Gastroesophageal sphincter (tissue), 4 donors: ENCODE results near the gene FGF7. TPM values are rescaled to one million over a fixed set of nuclear protein-coding genes. Genes with fewer than 3 reads are reported as not detected.
"Not testable (repeated sequence)": the region's sequence is repeated elsewhere in the genome, so short reads cannot be mapped to it uniquely, and the experiment has no call there.

ENCODE experiments used
- ATAC-seq: fragments of 150-250 bp; one replicate; pipeline ENCODE4 v1.9.1; 2016; ENCODE audit warnings: mild to moderate bottlenecking, moderate library complexity
- H3K27ac ChIP-seq, 4 donors: fragments of 200-600 bp; sonication (generic) in 3 of 4; 1 replicate in 3 of 4; 2 replicates in 1 of 4; pipeline ENCODE4 v1.5.1; 2016 to 2019
- H3K27me3 ChIP-seq: fragments of 200-600 bp; sonication (generic); one replicate; pipeline ENCODE4 v1.5.1; 2019
- H3K36me3 ChIP-seq, 2 donors: fragments of 200-600 bp; sonication (generic); one replicate each; pipeline ENCODE4 v1.5.1; 2019; ENCODE audit warnings: control low read depth in 1 of 2
- H3K4me1 ChIP-seq, 3 donors: fragments of 200-600 bp; sonication (generic); 1 replicate in 2 of 3; 2 replicates in 1 of 3; pipeline ENCODE4 v1.5.1; 2016 to 2019; ENCODE audit warnings: control low read depth in 2 of 3
- H3K4me3 ChIP-seq, 2 donors: fragments of 200-600 bp; sonication (generic); one replicate each; pipeline ENCODE4 v1.5.1; 2019; ENCODE audit warnings: mild to moderate bottlenecking in 1 of 2, moderate library complexity in 1 of 2
- H3K9me3 ChIP-seq, 3 donors: fragments of 200-600 bp; sonication (generic); one replicate each; pipeline ENCODE4 v1.5.1; 2017 to 2019; ENCODE audit warnings: control low read depth in 2 of 3
- EP300 ChIP-seq: sonication (generic); formaldehyde crosslinking; IDR thresholded peaks from one replicate; pipeline ENCODE4 v1.6.1; 2017; ENCODE audit warnings: antibody characterized with exemption, mild to moderate bottlenecking
- POLR2A ChIP-seq, 2 donors: fragments of 450-650 bp; IDR thresholded peaks; one replicate each; pipeline ENCODE4 v1.6.1; 2017; ENCODE audit warnings: antibody characterized with exemption in 2 of 2, mild to moderate bottlenecking in 2 of 2, moderate library complexity in 1 of 2
- POLR2AphosphoS5 ChIP-seq: sonication (generic); formaldehyde crosslinking; IDR thresholded peaks from one replicate; pipeline ENCODE4 v1.6.1; 2017; ENCODE audit warnings: antibody characterized with exemption
- WGBS, 2 donors: methylation state at CpG; one replicate each; pipeline ENCODE4 v1.1.5; 2018; ENCODE audit warnings: low coverage in 1 of 2; 5-methylcytosine and 5-hydroxymethylcytosine counted together
- total RNA-seq, 4 donors: library from RNA; depleted of rRNA; stranded (reverse); fragments of >200 nt; gene quantifications; one replicate each; pipeline ENCODE4 v1.1.0, GENCODE V29; 2016
- TF ChIP-seq, protein P1 (sequence below), 4 experiments: fragments of 200-600 bp in 2 of 4; fragments of 450-650 bp in 2 of 4; sonication (generic) in 1 of 4; IDR thresholded peaks; one replicate each; pipeline ENCODE4 v1.5.1; 2017 to 2019; ENCODE audit warnings: antibody characterized with exemption in 4 of 4, mild to moderate bottlenecking in 2 of 4, moderate library complexity in 2 of 4

FGF7 gene
- total RNA-seq, 4 donors from 2014 or later: 67.5 to 106 (median 83.1) TPM

DNA sequence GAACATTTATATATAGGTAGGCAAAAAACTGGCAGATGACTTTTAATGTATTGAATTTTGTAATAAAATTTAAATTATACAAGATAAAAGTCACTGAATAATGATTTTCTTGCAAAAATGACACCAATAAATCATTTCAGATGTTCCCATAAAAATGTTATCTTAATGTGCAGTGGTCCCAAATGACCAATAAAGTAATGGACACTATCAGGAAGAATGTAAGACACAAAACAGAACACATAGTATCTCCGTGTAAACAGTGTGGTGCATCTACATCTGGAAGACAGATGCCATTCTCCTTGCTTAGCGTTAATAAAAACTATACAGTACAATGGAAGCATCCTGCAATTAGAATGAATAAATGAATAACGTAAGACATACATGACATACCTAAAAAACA is 41.5 kb downstream of the FGF7 start:
- Histone ChIP-seq H3K4me1 (peaks cover 8 to 80% (median 16%) of the 10 kb centered on the region in 3 donors), H3K9me3 (no peaks in the 10 kb centered on the region), H3K4me3 (no peak overlapping the region), H3K36me3 (no peaks in the 10 kb centered on the region), H3K27ac (no peak overlapping the region), H3K27me3 (no peaks in the 10 kb centered on the region)
- TF ChIP-seq EP300: no peak
- TF ChIP-seq, protein P1, sequence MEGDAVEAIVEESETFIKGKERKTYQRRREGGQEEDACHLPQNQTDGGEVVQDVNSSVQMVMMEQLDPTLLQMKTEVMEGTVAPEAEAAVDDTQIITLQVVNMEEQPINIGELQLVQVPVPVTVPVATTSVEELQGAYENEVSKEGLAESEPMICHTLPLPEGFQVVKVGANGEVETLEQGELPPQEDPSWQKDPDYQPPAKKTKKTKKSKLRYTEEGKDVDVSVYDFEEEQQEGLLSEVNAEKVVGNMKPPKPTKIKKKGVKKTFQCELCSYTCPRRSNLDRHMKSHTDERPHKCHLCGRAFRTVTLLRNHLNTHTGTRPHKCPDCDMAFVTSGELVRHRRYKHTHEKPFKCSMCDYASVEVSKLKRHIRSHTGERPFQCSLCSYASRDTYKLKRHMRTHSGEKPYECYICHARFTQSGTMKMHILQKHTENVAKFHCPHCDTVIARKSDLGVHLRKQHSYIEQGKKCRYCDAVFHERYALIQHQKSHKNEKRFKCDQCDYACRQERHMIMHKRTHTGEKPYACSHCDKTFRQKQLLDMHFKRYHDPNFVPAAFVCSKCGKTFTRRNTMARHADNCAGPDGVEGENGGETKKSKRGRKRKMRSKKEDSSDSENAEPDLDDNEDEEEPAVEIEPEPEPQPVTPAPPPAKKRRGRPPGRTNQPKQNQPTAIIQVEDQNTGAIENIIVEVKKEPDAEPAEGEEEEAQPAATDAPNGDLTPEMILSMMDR (IDR thresholded peaks at IDR 0.05): no peak
- no peak for TF ChIP-seq POLR2AphosphoS5
- no peak for TF ChIP-seq POLR2A (IDR thresholded peaks at IDR 0.05)
- no peak for ATAC-seq
- WGBS, 2 donors: 72 to 86% methylated on average over 3 of the region's 3 CpGs

DNA sequence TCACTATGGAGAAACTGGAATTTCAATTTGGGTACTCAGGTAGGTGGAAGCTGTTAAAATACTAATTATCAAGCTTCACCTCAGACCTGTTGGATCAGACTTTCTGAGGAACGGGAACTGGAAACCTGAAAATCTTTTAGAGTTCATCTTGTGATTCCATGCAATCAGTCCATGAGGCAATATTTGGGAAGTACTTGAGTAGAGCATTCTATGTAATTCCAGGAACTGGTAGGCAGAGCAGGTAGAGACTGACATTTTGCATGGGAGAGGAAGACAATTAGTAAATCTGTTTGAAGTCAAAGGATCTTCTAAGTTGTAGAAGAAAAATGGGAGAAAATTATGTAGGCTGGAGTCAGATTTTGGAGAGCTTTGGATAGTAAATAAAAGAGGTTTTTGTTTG is 43.1 kb downstream of the FGF7 start:
- Histone ChIP-seq H3K27ac (peak overlapping the region in 3 of 4 donors; percentile 46 to 51 (median 47)), H3K36me3 (no peaks in the 10 kb centered on the region), H3K4me1 (peaks cover 0 to 72% (median 10%) of the 10 kb centered on the region in 3 donors), H3K27me3 (no peaks in the 10 kb centered on the region), H3K9me3 (no peaks in the 10 kb centered on the region), H3K4me3 (peak overlapping the region in 1 of 2 donors; percentile 27)
- ATAC-seq: no peak
- TF ChIP-seq, protein P1 (IDR thresholded peaks at IDR 0.05): no peak
- TF ChIP-seq POLR2A (IDR thresholded peaks at IDR 0.05): no peak
- TF ChIP-seq EP300: no peak
- TF ChIP-seq POLR2AphosphoS5: no peak
- 80% methylated on average over 1 of the region's 1 CpG; no CpG with 5 or more reads in 1 of the 2 donors for WGBS, 2 donors

- Histone ChIP-seq H3K4me3 (no peak overlapping the region), H3K36me3 (no peaks in the 10 kb centered on the region), H3K27ac (peak overlapping the region in 3 of 4 donors; percentile 24 to 51 (median 46)), H3K9me3 (no peaks in the 10 kb centered on the region), H3K4me1 (peaks cover 0 to 62% (median 2%) of the 10 kb centered on the region in 3 donors), H3K27me3 (no peaks in the 10 kb centered on the region)
- no peak for ATAC-seq
- no peak for TF ChIP-seq POLR2AphosphoS5
- TF ChIP-seq, protein P1 (IDR thresholded peaks at IDR 0.05): no peak
- no peak for TF ChIP-seq EP300
- no peak for TF ChIP-seq POLR2A (IDR thresholded peaks at IDR 0.05)
- 52 to 58% methylated on average over 3 of the region's 3 CpGs for WGBS, 2 donors
These were observed 44.9 kb downstream of the FGF7 start for GRCh38 chr15:49467746-49468480.

- no peak overlapping the region for H3K4me3 ChIP-seq
- H3K27me3 ChIP-seq: no peaks in the 10 kb centered on the region
- no peaks in the 10 kb centered on the region for H3K36me3 ChIP-seq
- H3K27ac ChIP-seq: peak overlapping the region; percentile 24 to 51 (median 38)
- ATAC-seq: peak; percentile 70
- H3K9me3 ChIP-seq: no peaks in the 10 kb centered on the region
- no peak for TF ChIP-seq POLR2A (IDR thresholded peaks at IDR 0.05)
- peaks cover 0 to 57% (median 2%) of the 10 kb centered on the region in 3 donors for H3K4me1 ChIP-seq
- WGBS, 2 donors: 13 to 43% methylated on average over 2 of the region's 2 CpGs
These were observed 45.4 kb downstream of the FGF7 start for GRCh38 chr15:49468481-49468839.

DNA sequence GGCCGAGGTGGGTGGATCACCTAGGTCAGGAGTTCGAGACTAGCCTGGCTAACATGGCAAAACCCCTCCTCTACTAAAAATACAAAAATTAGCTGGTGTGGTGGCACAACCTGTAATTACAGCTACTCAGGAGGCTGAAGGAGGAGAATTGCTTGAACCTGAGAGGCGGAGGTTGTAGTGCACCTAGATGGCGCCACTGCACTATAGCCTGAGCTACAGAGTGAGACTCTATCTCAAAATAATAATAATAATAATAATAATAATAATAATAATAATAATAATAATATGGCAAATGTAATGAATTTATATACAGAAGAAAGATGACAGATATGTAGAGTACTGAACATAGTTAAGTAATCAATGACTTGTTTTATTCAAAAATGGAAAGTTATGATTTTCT is 48.2 kb downstream of the FGF7 start:
- not testable (repeated sequence) for H3K27ac ChIP-seq, H3K36me3 ChIP-seq, H3K9me3 ChIP-seq, H3K4me3 ChIP-seq, H3K27me3 ChIP-seq, ATAC-seq
- WGBS, 2 donors: 73 to 80% methylated on average over 3 of the region's 4 CpGs
- H3K4me1 ChIP-seq: peaks cover 0 to 39% (median 2%) of the 10 kb centered on the region in 3 donors

- WGBS, 2 donors: 23 to 49% methylated on average over 4 of the region's 4 CpGs
These were observed 48.7 kb downstream of the FGF7 start for GRCh38 chr15:49471733-49472132.

More at GRCh38 chr15:49471733-49472132, 48.7 kb downstream of the FGF7 start:
- Histone ChIP-seq H3K4me1 (peaks cover 0 to 35% (median 2%) of the 10 kb centered on the region in 3 donors), H3K36me3 (no peaks in the 10 kb centered on the region), H3K27me3 (no peaks in the 10 kb centered on the region), H3K27ac (peak overlapping the region in 1 of 4 donors; percentile 1), H3K4me3 (no peak overlapping the region), H3K9me3 (no peaks in the 10 kb centered on the region)
- no peak for TF ChIP-seq EP300
- TF ChIP-seq, protein P1 (IDR thresholded peaks at IDR 0.05): no peak
- TF ChIP-seq POLR2A (IDR thresholded peaks at IDR 0.05): no peak
- ATAC-seq: no peak
